Gastrocnemius medialis (tissue), 4 donors: ENCODE results near the gene SIK3. TPM values are rescaled to one million over a fixed set of nuclear protein-coding genes. Genes with fewer than 3 reads are reported as not detected.

Source experiments
- ATAC-seq, 2 donors: fragments of 150-250 bp; one replicate each; pipeline ENCODE4 v1.9.1; 2016
- DNase-seq, 2 donors: peaks; one replicate each; pipeline ENCODE4 v3.0.0-alpha.2; 2019
- H3K27ac ChIP-seq, 4 donors: fragments of 200-600 bp; sonication (generic); 1 replicate in 1 of 4; 2 replicates in 3 of 4; pipeline ENCODE4 v1.5.1; 2016 to 2018; ENCODE audit warnings: mild to moderate bottlenecking in 2 of 4, moderate library complexity in 1 of 4
- H3K27me3 ChIP-seq, 3 donors: fragments of 200-600 bp; sonication (generic) in 2 of 3; 1 replicate in 1 of 3; 2 replicates in 2 of 3; pipeline versions ENCODE4 v1.5.1 to v1.6.0; 2016 to 2019; ENCODE audit warnings: mild to moderate bottlenecking in 1 of 3, moderate library complexity in 1 of 3
- H3K36me3 ChIP-seq, 2 donors: fragments of 200-600 bp; sonication (generic) in 1 of 2; one replicate each; pipeline ENCODE4 v1.5.1; 2017 to 2018
- H3K4me1 ChIP-seq, 2 donors: fragments of 200-600 bp; sonication (generic) in 1 of 2; one replicate each; pipeline ENCODE4 v1.5.1; 2016 to 2017; ENCODE audit warnings: mild to moderate bottlenecking in 2 of 2
- H3K4me3 ChIP-seq, 4 donors: fragments of 200-600 bp; sonication (generic) in 3 of 4; 1 replicate in 1 of 4; 2 replicates in 3 of 4; pipeline ENCODE4 v1.5.1; 2016 to 2019; ENCODE audit warnings: mild to moderate bottlenecking in 2 of 4
- H3K9me3 ChIP-seq, 3 donors: fragments of 200-600 bp; sonication (generic) in 2 of 3; 1 replicate in 1 of 3; 2 replicates in 2 of 3; pipeline ENCODE4 v1.5.1; 2016 to 2019
- POLR2A ChIP-seq, 2 donors: fragments of 450-650 bp; IDR thresholded peaks; one replicate each; pipeline ENCODE4 v1.6.1; 2017; ENCODE audit warnings: antibody characterized with exemption in 2 of 2, mild to moderate bottlenecking in 2 of 2, moderate library complexity in 2 of 2
- in situ Hi-C, 4 donors: fragments of 200-750 bp; cut with MboI; loops; one replicate each; pipeline versions ENCODE4 v1.15.0 to v1.8.0; 2017; ENCODE audit warnings: low sequenced_read_pairs in 4 of 4
- intact Hi-C: fragments of 100-400 bp; cut with DNase I; formaldehyde crosslinking; loops from one replicate; pipeline ENCODE4 v1.15.1; 2023; ENCODE audit warnings: low total_unique reads
- total RNA-seq, 4 donors: library from RNA; depleted of rRNA; stranded (reverse); fragments of >200 nt; gene quantifications; one replicate each; pipeline versions ENCODE4 v1.1.0 to v1.2.3, GENCODE V29; 2016
- TF ChIP-seq, protein P1 (sequence below), 5 experiments: fragments of 450-650 bp in 3 of 5; fragments of 200-600 bp in 2 of 5; sonication (generic) in 2 of 5; IDR thresholded peaks in 4 of 5; conservative IDR thresholded peaks in 1 of 5; 1 replicate in 4 of 5; 2 replicates in 1 of 5; pipeline ENCODE4 v1.5.1; 2016 to 2019; ENCODE audit warnings: antibody characterized with exemption in 5 of 5, mild to moderate bottlenecking in 3 of 5, moderate library complexity in 3 of 5

The SIK3 gene
- total RNA-seq, 4 donors from 2014 or later: 34.4 to 42.4 (median 37.2) TPM

- H3K4me1 ChIP-seq: peaks cover 30 to 59% of the 10 kb centered on the region in 2 donors
Measured at GRCh38 chr11:117061256-117061655, 37.0 kb downstream of the SIK3 start.

DNA sequence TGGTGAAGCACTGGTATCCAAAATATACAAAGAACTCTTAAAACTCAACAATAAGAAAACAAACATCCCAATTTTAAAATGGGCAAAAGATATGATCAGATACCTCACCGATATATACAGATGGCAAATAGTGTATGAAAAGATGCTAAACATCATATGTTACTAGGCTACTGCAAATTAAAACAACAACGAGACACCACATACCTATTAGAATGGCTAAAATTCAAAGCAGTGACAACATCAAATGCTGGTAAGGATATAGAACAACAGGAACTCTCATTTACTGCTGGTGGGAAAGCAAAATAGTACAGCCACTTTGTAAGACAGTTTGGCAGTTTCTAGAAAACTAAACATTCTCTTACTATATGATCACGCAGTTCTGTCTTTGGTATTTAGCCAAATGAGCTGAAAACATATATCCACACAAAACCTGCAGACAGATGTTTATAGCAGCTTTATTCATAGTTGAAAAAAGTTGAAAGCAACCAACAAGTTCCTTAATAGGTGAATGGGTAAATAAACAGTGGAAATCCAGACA lies 38.5 kb downstream of the SIK3 start:
- H3K4me1 ChIP-seq: peaks cover 30 to 58% of the 10 kb centered on the region in 2 donors
- no peak for TF ChIP-seq POLR2A (IDR thresholded peaks at IDR 0.05)
- TF ChIP-seq, protein P1, sequence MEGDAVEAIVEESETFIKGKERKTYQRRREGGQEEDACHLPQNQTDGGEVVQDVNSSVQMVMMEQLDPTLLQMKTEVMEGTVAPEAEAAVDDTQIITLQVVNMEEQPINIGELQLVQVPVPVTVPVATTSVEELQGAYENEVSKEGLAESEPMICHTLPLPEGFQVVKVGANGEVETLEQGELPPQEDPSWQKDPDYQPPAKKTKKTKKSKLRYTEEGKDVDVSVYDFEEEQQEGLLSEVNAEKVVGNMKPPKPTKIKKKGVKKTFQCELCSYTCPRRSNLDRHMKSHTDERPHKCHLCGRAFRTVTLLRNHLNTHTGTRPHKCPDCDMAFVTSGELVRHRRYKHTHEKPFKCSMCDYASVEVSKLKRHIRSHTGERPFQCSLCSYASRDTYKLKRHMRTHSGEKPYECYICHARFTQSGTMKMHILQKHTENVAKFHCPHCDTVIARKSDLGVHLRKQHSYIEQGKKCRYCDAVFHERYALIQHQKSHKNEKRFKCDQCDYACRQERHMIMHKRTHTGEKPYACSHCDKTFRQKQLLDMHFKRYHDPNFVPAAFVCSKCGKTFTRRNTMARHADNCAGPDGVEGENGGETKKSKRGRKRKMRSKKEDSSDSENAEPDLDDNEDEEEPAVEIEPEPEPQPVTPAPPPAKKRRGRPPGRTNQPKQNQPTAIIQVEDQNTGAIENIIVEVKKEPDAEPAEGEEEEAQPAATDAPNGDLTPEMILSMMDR (IDR thresholded peaks at IDR 0.05 in 4 of 5, conservative IDR thresholded peaks at IDR 0.05 in 1 of 5): no peak
- peak overlapping the region in 1 of 4 donors; percentile 10 for H3K27ac ChIP-seq
- in situ Hi-C loops: no loop called here
- H3K9me3 ChIP-seq: no peaks in the 10 kb centered on the region
- intact Hi-C loops: no loop called here
- H3K4me3 ChIP-seq: no peak overlapping the region
- DNase-seq (no peak), ATAC-seq (no peak)
- H3K36me3 ChIP-seq: no peaks in the 10 kb centered on the region
- no peaks in the 10 kb centered on the region for H3K27me3 ChIP-seq

More at GRCh38 chr11:117061256-117061655, 37.0 kb downstream of the SIK3 start:
- no peak for DNase-seq
- H3K4me3 ChIP-seq: no peak overlapping the region
- no peaks in the 10 kb centered on the region for H3K36me3 ChIP-seq
- no peaks in the 10 kb centered on the region for H3K27me3 ChIP-seq
- TF ChIP-seq, protein P1 (IDR thresholded peaks at IDR 0.05 in 4 of 5, conservative IDR thresholded peaks at IDR 0.05 in 1 of 5): no peak
- no peak for TF ChIP-seq POLR2A (IDR thresholded peaks at IDR 0.05)
- intact Hi-C loops (no loop called here), in situ Hi-C loops (no loop called here)
- ATAC-seq: no peak
- H3K27ac ChIP-seq: no peak overlapping the region
- H3K9me3 ChIP-seq: no peaks in the 10 kb centered on the region

DNA sequence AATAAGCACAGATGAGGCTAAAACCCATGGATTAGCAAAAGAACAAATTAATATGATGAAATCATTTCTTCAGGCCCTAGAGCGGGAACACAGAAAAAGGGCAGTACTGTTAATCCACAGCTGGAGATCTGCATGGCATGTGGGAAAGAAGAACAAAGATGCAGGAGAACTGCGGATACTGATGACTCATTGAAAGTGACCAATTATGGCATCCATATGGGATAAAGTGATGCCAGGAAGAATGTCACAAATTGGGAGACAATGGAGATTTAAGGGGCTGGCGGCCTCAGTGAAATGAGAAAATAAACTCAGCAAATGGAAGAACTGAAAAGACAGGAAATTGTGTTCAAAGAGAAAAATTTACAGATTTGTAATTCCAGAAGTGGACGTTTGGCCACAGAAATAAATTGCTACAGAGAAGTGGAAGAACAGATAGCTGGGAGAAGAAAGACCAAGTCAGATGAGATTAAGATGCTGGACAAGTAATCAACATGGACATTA lies 39.4 kb downstream of the SIK3 start:
- in situ Hi-C loops: no loop called here

GRCh38 chr11:117057727-117058126 lies 40.5 kb downstream of the SIK3 start:
- H3K27me3 ChIP-seq: no peaks in the 10 kb centered on the region
- intact Hi-C loops (no loop called here), in situ Hi-C loops (no loop called here)
- no peak for TF ChIP-seq POLR2A (IDR thresholded peaks at IDR 0.05)
- TF ChIP-seq, protein P1 (IDR thresholded peaks at IDR 0.05 in 4 of 5, conservative IDR thresholded peaks at IDR 0.05 in 1 of 5): no peak
- H3K4me1 ChIP-seq: peaks cover 28 to 45% of the 10 kb centered on the region in 2 donors
- no peak for DNase-seq
- ATAC-seq: peak; percentile 47 to 84
- H3K36me3 ChIP-seq: no peaks in the 10 kb centered on the region
- peak overlapping the region in 3 of 4 donors; percentile 26 to 41 (median 39) for H3K27ac ChIP-seq
- H3K4me3 ChIP-seq: no peak overlapping the region
- no peaks in the 10 kb centered on the region for H3K9me3 ChIP-seq

More for the DNA sequence above, 39.4 kb downstream of the SIK3 start:
- intact Hi-C loops: no loop called here
- ATAC-seq (no peak), DNase-seq (no peak)
- Histone ChIP-seq H3K4me3 (no peak overlapping the region), H3K27ac (peak overlapping the region in 1 of 4 donors; percentile 10), H3K9me3 (no peaks in the 10 kb centered on the region), H3K36me3 (no peaks in the 10 kb centered on the region), H3K27me3 (no peaks in the 10 kb centered on the region), H3K4me1 (peaks cover 30 to 50% of the 10 kb centered on the region in 2 donors)
- TF ChIP-seq, protein P1 (IDR thresholded peaks at IDR 0.05 in 4 of 5, conservative IDR thresholded peaks at IDR 0.05 in 1 of 5): no peak
- TF ChIP-seq POLR2A (IDR thresholded peaks at IDR 0.05): no peak
